Skeletal muscle cell (primary cell): ENCODE measurements around the gene PRXL2B.
"Not testable (repeated sequence)": the region's sequence is repeated elsewhere in the genome, so short reads cannot be mapped to it uniquely, and the experiment has no call there.

Experiments
- DNase-seq: peaks from one replicate; pipeline ENCODE4 v3.0.0-alpha.2; 2010; ENCODE audit warnings: low read depth
- H3K4me3 ChIP-seq: 2 replicates; pipeline ENCODE4 v1.5.1; 2011; ENCODE audit warnings: low read depth, mild to moderate bottlenecking, control low read depth, low read length, moderate library complexity

PRXL2B gene

GRCh38 chr1:2549367-2550029 lies 37.1 kb upstream of the PRXL2B start:
- DNase-seq, H3K4me3 ChIP-seq: not testable (repeated sequence)

GRCh38 chr1:2550309-2550861 lies 36.2 kb upstream of the PRXL2B start:
- H3K4me3 ChIP-seq, DNase-seq: not testable (repeated sequence)

DNA sequence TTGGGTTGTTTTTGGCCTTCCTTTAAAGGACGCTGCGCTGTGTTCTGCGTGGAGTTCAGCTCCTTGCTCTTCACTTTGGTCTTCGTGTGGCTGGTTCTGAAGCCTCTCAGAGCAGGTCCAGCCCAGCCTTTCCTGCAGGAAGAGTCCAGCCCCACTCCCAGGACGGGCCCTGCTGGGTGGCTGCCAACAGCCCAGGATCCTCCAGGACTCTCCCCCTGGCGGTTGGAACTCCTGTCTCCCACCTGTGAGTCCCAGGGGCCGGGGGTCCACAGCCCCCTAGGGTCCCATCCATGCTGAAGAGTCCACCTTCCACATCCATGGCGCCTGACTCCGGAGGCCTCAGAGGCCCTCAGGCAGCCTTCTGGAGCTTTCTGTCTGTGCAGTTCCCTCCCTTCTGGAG lies 35.0 kb upstream of the PRXL2B start:
- DNase-seq, H3K4me3 ChIP-seq: not testable (repeated sequence)

GRCh38 chr1:2552189-2552588 lies 34.4 kb upstream of the PRXL2B start:
- DNase-seq = no peak
- H3K4me3 ChIP-seq = no peak overlapping the region

- not testable (repeated sequence) for H3K4me3 ChIP-seq, DNase-seq
Measured at GRCh38 chr1:2553076-2553475, 33.5 kb upstream of the PRXL2B start.

- DNase-seq = no peak
- no peak overlapping the region for H3K4me3 ChIP-seq
Measured at GRCh38 chr1:2553871-2554620, 32.5 kb upstream of the PRXL2B start.

- H3K4me3 ChIP-seq = no peak overlapping the region
- DNase-seq = no peak
Measured at GRCh38 chr1:2554621-2555387, 31.8 kb upstream of the PRXL2B start.

DNA sequence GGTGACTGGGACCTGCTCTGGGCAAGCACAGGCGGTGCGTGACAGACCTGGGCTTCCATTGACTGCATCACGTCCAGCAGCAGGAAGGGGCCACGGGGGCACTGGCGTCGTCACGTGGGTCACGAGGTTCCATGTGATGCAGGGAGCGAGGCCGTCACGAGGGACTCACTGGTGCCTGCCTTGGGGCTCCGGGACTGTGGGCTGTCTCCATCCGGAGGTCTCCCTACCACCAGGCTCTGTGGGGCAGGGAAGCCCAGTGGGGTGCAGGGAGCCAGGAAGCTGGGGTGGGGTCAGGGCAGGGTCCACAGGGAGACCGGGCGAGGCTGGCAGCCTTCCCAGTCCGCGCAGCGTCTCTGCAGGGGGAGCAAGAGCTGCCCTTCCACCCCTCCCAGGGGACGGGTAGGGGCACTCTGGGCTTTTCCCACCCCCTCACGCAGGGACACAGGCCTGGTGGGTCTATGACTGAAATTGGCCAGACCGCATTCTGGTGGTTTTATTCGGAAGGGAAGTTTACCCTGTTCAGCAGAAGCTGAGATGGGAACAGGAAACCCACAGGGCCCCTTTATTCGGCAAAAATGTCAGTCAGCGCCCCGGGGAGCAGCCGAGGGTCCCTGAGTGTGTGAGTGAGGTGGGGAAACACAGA lies 30.8 kb upstream of the PRXL2B start:
- H3K4me3 ChIP-seq = peak overlapping the region; percentile 44
- DNase-seq = no peak

- DNase-seq = no peak
- peak within 1 kb of the TSS; percentile 44 for H3K4me3 ChIP-seq
Measured at GRCh38 chr1:2556277-2556677, 30.3 kb upstream of the PRXL2B start, which contains the start of gene TNFRSF14. TNFRSF14 (plus strand) TSS chr1:2556371; CDS start chr1:2556665, 294 bp downstream.

- H3K4me3 ChIP-seq = peak overlapping the region; percentile 44
- DNase-seq = no peak
Measured at GRCh38 chr1:2556678-2557481, 29.7 kb upstream of the PRXL2B start.

- H3K4me3 ChIP-seq = no peak overlapping the region
- no peak for DNase-seq
Measured at GRCh38 chr1:2557482-2558400, 28.8 kb upstream of the PRXL2B start.

- H3K4me3 ChIP-seq = no peak overlapping the region
- no peak for DNase-seq
Measured at GRCh38 chr1:2558420-2558819, 28.2 kb upstream of the PRXL2B start.

DNA sequence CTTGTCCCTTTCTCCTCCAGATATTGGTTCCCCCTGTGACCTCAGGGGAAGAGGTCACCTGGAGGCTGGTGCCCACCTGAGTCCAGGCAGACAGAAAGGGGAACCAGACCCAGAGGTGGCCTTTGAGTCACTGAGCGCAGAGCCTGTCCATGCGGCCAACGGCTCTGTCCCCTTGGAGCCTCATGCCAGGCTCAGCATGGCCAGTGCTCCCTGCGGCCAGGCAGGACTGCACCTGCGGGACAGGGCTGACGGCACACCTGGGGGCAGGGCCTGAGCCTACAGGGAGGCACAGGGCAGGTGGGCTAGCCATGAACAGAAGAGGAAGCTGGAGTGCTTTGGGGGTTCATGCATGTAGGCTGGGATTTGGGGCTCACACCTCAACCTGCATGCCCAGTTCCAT lies 27.7 kb upstream of the PRXL2B start:
- no peak overlapping the region for H3K4me3 ChIP-seq
- no peak for DNase-seq

DNA sequence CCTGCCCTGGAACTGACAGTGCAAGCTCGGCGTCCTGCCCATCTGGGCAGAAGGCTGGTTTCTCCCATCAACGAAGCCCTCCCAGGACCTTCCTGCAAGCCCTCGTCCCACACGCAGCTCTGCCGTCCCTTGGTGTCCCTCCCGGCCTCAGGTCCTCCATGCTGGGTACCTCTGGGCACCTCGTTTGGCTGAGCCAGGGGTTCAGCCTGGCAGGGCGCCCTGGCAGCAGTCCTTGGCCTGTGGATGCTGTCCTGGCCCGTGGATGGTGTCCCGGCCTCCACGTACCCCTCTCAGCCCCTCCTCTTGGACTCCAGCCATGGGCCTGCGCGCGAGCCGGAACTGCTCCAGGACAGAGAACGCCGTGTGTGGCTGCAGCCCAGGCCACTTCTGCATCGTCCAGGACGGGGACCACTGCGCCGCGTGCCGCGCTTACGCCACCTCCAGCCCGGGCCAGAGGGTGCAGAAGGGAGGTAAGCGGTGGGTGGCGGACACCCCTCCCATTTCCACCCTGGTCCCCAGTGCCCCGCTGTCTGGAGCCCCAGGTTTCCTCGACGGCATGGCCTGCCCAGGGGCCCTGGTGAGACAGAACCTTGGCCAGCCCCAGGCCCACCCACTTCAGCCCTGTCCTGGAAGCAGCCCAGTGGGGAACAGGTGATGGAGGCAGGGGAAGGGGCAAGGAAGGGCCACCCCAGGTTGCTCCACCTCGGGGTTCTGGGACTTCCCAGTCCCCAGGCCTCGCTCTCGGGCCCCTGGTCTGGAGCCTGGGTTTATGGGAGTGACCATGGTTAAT lies 26.9 kb upstream of the PRXL2B start:
- DNase-seq = no peak
- no peak overlapping the region for H3K4me3 ChIP-seq

DNA sequence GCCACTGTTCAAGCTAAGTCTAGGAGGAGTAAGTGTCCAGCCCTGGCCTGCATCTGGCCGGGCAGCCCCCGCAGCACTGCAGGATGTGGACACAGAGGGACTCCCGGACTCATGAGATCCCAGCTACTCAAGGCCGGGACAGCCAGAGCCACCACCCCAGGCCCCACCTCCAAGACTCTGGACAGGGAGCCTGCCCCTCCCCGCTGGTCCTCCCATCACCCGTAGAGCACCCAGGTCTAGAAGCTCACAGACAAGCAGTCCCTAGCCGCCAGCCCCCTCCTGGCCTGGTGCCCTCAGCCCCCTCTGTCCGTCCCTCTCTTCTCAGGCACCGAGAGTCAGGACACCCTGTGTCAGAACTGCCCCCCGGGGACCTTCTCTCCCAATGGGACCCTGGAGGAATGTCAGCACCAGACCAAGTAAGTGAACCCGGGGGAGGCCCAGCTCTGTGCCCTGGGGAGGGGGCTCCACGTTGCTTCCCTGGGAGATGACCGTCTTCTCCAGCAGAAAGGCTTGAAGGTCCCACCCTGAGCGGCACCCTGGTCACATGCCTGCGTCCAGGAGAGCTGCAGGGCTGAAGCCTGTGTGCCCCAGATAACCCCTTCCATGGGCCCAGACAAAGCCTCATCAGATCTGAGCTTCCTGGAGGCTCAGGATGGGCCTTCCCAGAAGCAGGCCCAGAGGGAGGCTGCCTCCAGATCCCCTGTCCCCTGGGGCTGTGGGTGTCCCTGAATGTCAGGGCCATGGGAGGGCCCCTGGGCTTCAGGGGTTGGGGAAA lies 26.1 kb upstream of the PRXL2B start:
- no peak overlapping the region for H3K4me3 ChIP-seq

GRCh38 chr1:2561446-2561845 lies 25.1 kb upstream of the PRXL2B start:
- DNase-seq = no peak
- no peak overlapping the region for H3K4me3 ChIP-seq

More for the DNA sequence above, 26.1 kb upstream of the PRXL2B start:
- DNase-seq = no peak
